ENCODE data around the gene ZNF554. TPM values are rescaled to one million over a fixed set of nuclear protein-coding genes. Genes with fewer than 3 reads are reported as not detected.

Gene ZNF554
- total RNA-seq, 1 donor from 2014 or later, result 4.7 TPM

GRCh38 chr19:2834294-2834871 lies 14.7 kb downstream of the ZNF554 start:
- H3K27me3 ChIP-seq, result no peaks in the 10 kb centered on the region
- H3K27ac ChIP-seq, result no peak overlapping the region
- H3K4me3 ChIP-seq, result no peak overlapping the region
- DNase-seq (no peak), ATAC-seq (no peak)
- peaks cover 14% of the 10 kb centered on the region for H3K36me3 ChIP-seq
- H3K9me3 ChIP-seq, result peaks cover 44% of the 10 kb centered on the region
- intact Hi-C loops (cut with DNase I), result no loop called here
- H3K4me1 ChIP-seq, result no peaks in the 10 kb centered on the region
- no peak for TF ChIP-seq CTCF (IDR thresholded peaks at IDR 0.05)

GRCh38 chr19:2837430-2837829 lies 17.8 kb downstream of the ZNF554 start:
- Histone ChIP-seq H3K27ac (no peak overlapping the region), H3K36me3 (peaks cover 10% of the 10 kb centered on the region), H3K4me3 (no peak overlapping the region), H3K9me3 (peaks cover 36% of the 10 kb centered on the region), H3K27me3 (no peaks in the 10 kb centered on the region), H3K4me1 (peaks cover 4% of the 10 kb centered on the region)
- no peak for TF ChIP-seq CTCF (IDR thresholded peaks at IDR 0.05)
- DNase-seq, result no peak
- intact Hi-C loops (cut with DNase I), result no loop called here
- no peak for ATAC-seq

GRCh38 chr19:2840794-2841791 lies 21.4 kb downstream of the ZNF554 start, which contains the start of gene ZNF555:
TSS of gene ZNF555 (plus strand) at chr19:2841475. CDS start at chr19:2841573, 98 bp downstream.
- Histone ChIP-seq H3K4me3 (peak within 1 kb of the TSS; percentile 86), H3K9me3 (peaks cover under 1% of the 10 kb centered on the region), H3K36me3 (no peaks in the 10 kb centered on the region), H3K27me3 (no peaks in the 10 kb centered on the region), H3K4me1 (peaks cover 10% of the 10 kb centered on the region), H3K27ac (peak within 1 kb of the TSS; percentile 93)
- DNase-seq, result peak; percentile 100
- peak; percentile 99 for ATAC-seq
- intact Hi-C loops (cut with DNase I), result no loop called here
- TF ChIP-seq CTCF (IDR thresholded peaks at IDR 0.05), result peak; percentile 54

- no peak for TF ChIP-seq CTCF (IDR thresholded peaks at IDR 0.05)
- peak; percentile 1 for ATAC-seq
- Histone ChIP-seq H3K27ac (peak overlapping the region; percentile 93), H3K4me1 (peaks cover 10% of the 10 kb centered on the region), H3K9me3 (no peaks in the 10 kb centered on the region), H3K4me3 (peak overlapping the region; percentile 86), H3K27me3 (no peaks in the 10 kb centered on the region), H3K36me3 (no peaks in the 10 kb centered on the region)
- DNase-seq, result no peak
- intact Hi-C loops (cut with DNase I), result no loop called here
Observed at GRCh38 chr19:2841855-2842574, 22.3 kb downstream of the ZNF554 start.

- no peak for ATAC-seq
- no peaks in the 10 kb centered on the region for H3K27me3 ChIP-seq
- H3K4me1 ChIP-seq, result peaks cover 10% of the 10 kb centered on the region
- no peak for DNase-seq
- no peak overlapping the region for H3K4me3 ChIP-seq
- H3K27ac ChIP-seq, result no peak overlapping the region
- intact Hi-C loops (cut with DNase I), result no loop called here
- TF ChIP-seq CTCF (IDR thresholded peaks at IDR 0.05), result no peak
- no peaks in the 10 kb centered on the region for H3K36me3 ChIP-seq
- no peaks in the 10 kb centered on the region for H3K9me3 ChIP-seq
Observed at GRCh38 chr19:2845107-2845506, 25.4 kb downstream of the ZNF554 start.

Data from upper lobe of right lung (tissue), 1 donor.